A549 (cell line): ENCODE data around the gene LRRFIP2.

Experiments used
- CTCF ChIP-seq: fragments of >200 bp; sonication (Bioruptor Twin); formaldehyde crosslinking; IDR thresholded peaks from 3 replicates; pipeline ENCODE4 v1.5.1; 2016
- REST ChIP-seq: fragments of 200-600 bp; sonication (generic); IDR thresholded peaks from 2 replicates; pipeline ENCODE4 v1.6.1; 2016; ENCODE audit warnings: antibody characterized with exemption, mild to moderate bottlenecking, moderate library complexity

GRCh38 chr3:37221407-37221806, 47.0 kb upstream of the LRRFIP2 start:
- TF ChIP-seq REST = no peak
- no peak for TF ChIP-seq CTCF
